Esophagus muscularis mucosa (tissue), 4 donors: ENCODE results near the gene ENTPD5. TPM values are rescaled to one million over a fixed set of nuclear protein-coding genes. Genes with fewer than 3 reads are reported as not detected.
"Not testable (repeated sequence)": the region's sequence is repeated elsewhere in the genome, so short reads cannot be mapped to it uniquely, and the experiment has no call there.

ENCODE experiments used
- DNase-seq: peaks from one replicate; pipeline ENCODE4 v3.0.0-alpha.2; 2017; ENCODE audit errors: extremely low spot score
- H3K27ac ChIP-seq, 4 donors: fragments of 200-600 bp; sonication (generic); replicated peaks in 1 of 4; 1 replicate in 3 of 4; 2 replicates in 1 of 4; pipeline ENCODE4 v1.5.1; 2016 to 2019; ENCODE audit warnings: mild to moderate bottlenecking in 1 of 4
- H3K27me3 ChIP-seq, 4 donors: fragments of 200-600 bp; sonication (generic); one replicate each; pipeline versions ENCODE4 v1.5.1 to v1.6.0; 2016 to 2019
- H3K36me3 ChIP-seq, 4 donors: fragments of 200-600 bp; sonication (generic); one replicate each; pipeline ENCODE4 v1.5.1; 2016 to 2019
- H3K4me1 ChIP-seq, 4 donors: fragments of 200-600 bp; sonication (generic); one replicate each; pipeline ENCODE4 v1.5.1; 2016 to 2019
- H3K4me3 ChIP-seq, 4 donors: fragments of 200-600 bp; sonication (generic); 1 replicate in 2 of 4; 2 replicates in 2 of 4; pipeline ENCODE4 v1.5.1; 2016 to 2019; ENCODE audit warnings: mild to moderate bottlenecking in 4 of 4, moderate library complexity in 1 of 4
- H3K9me3 ChIP-seq, 4 donors: fragments of 200-600 bp; sonication (generic); 1 replicate in 3 of 4; 2 replicates in 1 of 4; pipeline ENCODE4 v1.5.1; 2016 to 2019
- EP300 ChIP-seq: sonication (generic); formaldehyde crosslinking; IDR thresholded peaks from one replicate; pipeline ENCODE4 v1.6.1; 2017; ENCODE audit warnings: antibody characterized with exemption
- POLR2A ChIP-seq: fragments of 450-650 bp; IDR thresholded peaks from one replicate; pipeline ENCODE4 v1.6.1; 2017; ENCODE audit warnings: antibody characterized with exemption, moderate library complexity, mild to moderate bottlenecking, low read depth
- POLR2AphosphoS5 ChIP-seq, 2 donors: sonication (generic); formaldehyde crosslinking; IDR thresholded peaks; one replicate each; pipeline ENCODE4 v1.6.1; 2017; ENCODE audit warnings: antibody characterized with exemption in 2 of 2
- WGBS: methylation state at CpG from one replicate; pipeline ENCODE4 v1.1.5; 2018; 5-methylcytosine and 5-hydroxymethylcytosine counted together
- intact Hi-C: fragments of 100-400 bp; cut with DNase I; formaldehyde crosslinking; loops from one replicate; pipeline ENCODE4 v1.15.1; 2023
- small RNA-seq, 3 donors: library from RNA; depleted of rRNA; stranded (forward); fragments of <200 nt; gene quantifications; one replicate each; pipeline ENCODE3, GENCODE V24; 2016
- total RNA-seq, 4 donors: library from RNA; depleted of rRNA; stranded (reverse); fragments of >200 nt; gene quantifications; one replicate each; pipeline versions ENCODE4 v1.1.0 to v1.2.1, GENCODE V29; 2016
- TF ChIP-seq, protein P1 (sequence below), 3 experiments: fragments of 200-600 bp in 2 of 3; fragments of 450-650 bp in 1 of 3; sonication (generic) in 2 of 3; IDR thresholded peaks; one replicate each; pipeline ENCODE4 v1.5.1; 2017 to 2019; ENCODE audit warnings: antibody characterized with exemption in 3 of 3, mild to moderate bottlenecking in 2 of 3, moderate library complexity in 1 of 3

ENTPD5 gene
- total RNA-seq, 4 donors from 2014 or later = 5.5 to 9.6 (median 6.0) TPM

- Histone ChIP-seq H3K36me3 (peaks cover 70 to 97% (median 94%) of the 10 kb centered on the region in 4 donors), H3K27ac (no peak overlapping the region), H3K4me1 (no peaks in the 10 kb centered on the region), H3K9me3 (no peaks in the 10 kb centered on the region), H3K4me3 (no peak overlapping the region), H3K27me3 (no peaks in the 10 kb centered on the region)
- 98% methylated on average over 5 of the region's 5 CpGs for WGBS
- intact Hi-C loops = no loop called here
- TF ChIP-seq POLR2AphosphoS5 (IDR thresholded peaks at IDR 0.05) = no peak
- TF ChIP-seq EP300 = no peak
- TF ChIP-seq POLR2A = no peak
- no peak for DNase-seq
Observed at GRCh38 chr14:73924337-73924736, 94.8 kb downstream of the ENTPD5 start.

DNA sequence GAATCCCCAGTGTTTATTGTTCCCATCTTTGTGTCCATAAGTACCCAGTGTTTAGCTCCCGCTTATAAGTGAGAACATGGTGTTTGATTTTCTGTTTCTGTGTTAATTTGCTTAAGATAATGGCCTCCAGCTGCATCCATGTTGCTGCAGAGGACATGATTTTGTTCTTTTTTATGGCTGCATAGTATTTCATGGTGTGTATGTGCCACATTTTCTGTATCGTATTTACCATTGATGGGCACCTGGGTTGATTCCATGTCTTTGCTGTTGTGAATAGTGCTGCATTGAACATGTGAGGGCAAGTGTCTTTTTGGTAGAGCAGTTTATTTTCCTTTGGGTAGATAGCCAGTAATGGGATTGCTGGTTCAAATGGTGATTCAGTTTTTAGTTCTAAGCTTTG lies 99.6 kb downstream of the ENTPD5 start:
- H3K4me3 ChIP-seq, H3K27me3 ChIP-seq, H3K9me3 ChIP-seq, intact Hi-C loops, H3K27ac ChIP-seq, DNase-seq: not testable (repeated sequence)
- WGBS = 94% methylated on average over 2 of the region's 2 CpGs
- H3K36me3 ChIP-seq = peaks cover 41 to 81% (median 70%) of the 10 kb centered on the region in 4 donors
- H3K4me1 ChIP-seq = peaks cover 0 to 11% (median 0%) of the 10 kb centered on the region in 4 donors

GRCh38 chr14:73916324-73916723 lies 102.8 kb downstream of the ENTPD5 start:
- Histone ChIP-seq H3K4me3 (no peak overlapping the region), H3K36me3 (peaks cover 11 to 79% (median 65%) of the 10 kb centered on the region in 4 donors), H3K27me3 (no peaks in the 10 kb centered on the region), H3K9me3 (no peaks in the 10 kb centered on the region), H3K4me1 (peaks cover 0 to 24% (median 8%) of the 10 kb centered on the region in 4 donors), H3K27ac (no peak overlapping the region)
- intact Hi-C loops = no loop called here
- TF ChIP-seq, protein P1, sequence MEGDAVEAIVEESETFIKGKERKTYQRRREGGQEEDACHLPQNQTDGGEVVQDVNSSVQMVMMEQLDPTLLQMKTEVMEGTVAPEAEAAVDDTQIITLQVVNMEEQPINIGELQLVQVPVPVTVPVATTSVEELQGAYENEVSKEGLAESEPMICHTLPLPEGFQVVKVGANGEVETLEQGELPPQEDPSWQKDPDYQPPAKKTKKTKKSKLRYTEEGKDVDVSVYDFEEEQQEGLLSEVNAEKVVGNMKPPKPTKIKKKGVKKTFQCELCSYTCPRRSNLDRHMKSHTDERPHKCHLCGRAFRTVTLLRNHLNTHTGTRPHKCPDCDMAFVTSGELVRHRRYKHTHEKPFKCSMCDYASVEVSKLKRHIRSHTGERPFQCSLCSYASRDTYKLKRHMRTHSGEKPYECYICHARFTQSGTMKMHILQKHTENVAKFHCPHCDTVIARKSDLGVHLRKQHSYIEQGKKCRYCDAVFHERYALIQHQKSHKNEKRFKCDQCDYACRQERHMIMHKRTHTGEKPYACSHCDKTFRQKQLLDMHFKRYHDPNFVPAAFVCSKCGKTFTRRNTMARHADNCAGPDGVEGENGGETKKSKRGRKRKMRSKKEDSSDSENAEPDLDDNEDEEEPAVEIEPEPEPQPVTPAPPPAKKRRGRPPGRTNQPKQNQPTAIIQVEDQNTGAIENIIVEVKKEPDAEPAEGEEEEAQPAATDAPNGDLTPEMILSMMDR (IDR thresholded peaks at IDR 0.05) = no peak
- TF ChIP-seq POLR2A (no peak), EP300 (no peak), POLR2AphosphoS5 (IDR thresholded peaks at IDR 0.05) (no peak)
- no peak for DNase-seq
- WGBS = 78% methylated on average over 6 of the region's 6 CpGs

DNA sequence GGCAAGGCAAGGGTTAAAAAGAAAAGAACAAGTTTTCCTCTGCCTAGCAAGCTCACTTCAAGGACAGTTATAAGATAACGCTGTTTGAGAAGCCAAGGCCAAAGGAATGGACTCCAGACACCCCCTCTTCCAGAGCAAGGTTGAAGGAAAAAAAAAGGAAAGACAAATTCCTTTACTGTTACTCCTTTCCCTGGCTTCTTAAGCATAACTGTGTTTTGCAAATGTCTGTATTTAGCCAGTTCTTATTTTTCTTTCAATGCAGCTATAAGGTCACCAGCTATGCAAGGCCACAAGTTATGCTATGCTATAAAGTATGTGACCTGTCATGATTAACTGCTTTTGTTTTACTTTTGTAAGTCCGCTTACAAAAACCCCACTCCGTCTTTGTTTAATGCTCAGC lies 105.8 kb downstream of the ENTPD5 start:
- Histone ChIP-seq H3K27ac (peak overlapping the region in 1 of 4 donors; percentile 52), H3K36me3 (peaks cover 22 to 82% (median 71%) of the 10 kb centered on the region in 4 donors)

GRCh38 chr14:73909681-73910080 lies 109.4 kb downstream of the ENTPD5 start:
- Histone ChIP-seq H3K27ac (no peak overlapping the region), H3K4me1 (peaks cover 0 to 13% (median 8%) of the 10 kb centered on the region in 4 donors), H3K4me3 (no peak overlapping the region), H3K36me3 (peaks cover 50 to 95% (median 89%) of the 10 kb centered on the region in 4 donors), H3K9me3 (no peaks in the 10 kb centered on the region), H3K27me3 (no peaks in the 10 kb centered on the region)
- DNase-seq = no peak
- 100% methylated on average over 1 of the region's 1 CpG for WGBS
- TF ChIP-seq, protein P1 (IDR thresholded peaks at IDR 0.05) = no peak
- TF ChIP-seq EP300 (no peak), POLR2A (no peak), POLR2AphosphoS5 (IDR thresholded peaks at IDR 0.05) (no peak)
- intact Hi-C loops = no loop called here

More for the DNA sequence above, 105.8 kb downstream of the ENTPD5 start:
- Histone ChIP-seq H3K9me3 (no peaks in the 10 kb centered on the region), H3K4me3 (no peak overlapping the region), H3K4me1 (peaks cover 0 to 24% (median 8%) of the 10 kb centered on the region in 4 donors), H3K27me3 (no peaks in the 10 kb centered on the region)
- intact Hi-C loops = no loop called here
- WGBS = 62% methylated on average over 3 of the region's 3 CpGs
- TF ChIP-seq POLR2A (no peak), POLR2AphosphoS5 (IDR thresholded peaks at IDR 0.05) (no peak), EP300 (no peak)
- TF ChIP-seq, protein P1 (IDR thresholded peaks at IDR 0.05) = no peak
- DNase-seq = no peak

Small RNA genes lying within 50 kb of the gene (small RNA-seq; reads per million reads assigned to genes)
- 0 reads per million in 3 donors for gene AC005480.2

Other genes with a start within 250 kb of the ENTPD5 start
- 1 to 10 TPM; 2.5 to 7.1 (median 4.3) TPM for gene PTGR2, start 167.5 kb downstream of the ENTPD5 start, total RNA-seq
- 10 to 100 TPM; 36.5 to 67.6 (median 41.6) TPM for gene ZNF410, start 132.4 kb downstream of the ENTPD5 start, total RNA-seq
- 1 to 10 TPM; 4.2 to 5.5 (median 4.6) TPM for gene FAM161B, start 69.2 kb downstream of the ENTPD5 start, total RNA-seq
- gene COQ6, start 69.0 kb downstream of the ENTPD5 start, total RNA-seq = 10 to 100 TPM; 21.5 to 52.0 (median 30.6) TPM
- 10 to 100 TPM in 2 of 4 donors, 1 to 10 TPM in 2; 8.6 to 11.8 (median 9.9) TPM for gene BBOF1, start 61 bp upstream of the ENTPD5 start, total RNA-seq
- 10 to 100 TPM; 39.6 to 81.8 (median 62.1) TPM for gene ALDH6A1, start 65.2 kb upstream of the ENTPD5 start, total RNA-seq
- gene LIN52, start 65.7 kb upstream of the ENTPD5 start, total RNA-seq = 10 to 100 TPM in 3 of 4 donors, 1 to 10 TPM in 1; 8.4 to 13.5 (median 11.7) TPM
- not detected for gene VSX2, start 220.2 kb upstream of the ENTPD5 start, total RNA-seq